Measurements from ENCODE around the gene RABGGTA.
"Not testable (repeated sequence)": the region's sequence is repeated elsewhere in the genome, so short reads cannot be mapped to it uniquely, and the experiment has no call there.

Gene RABGGTA

GRCh38 chr14:24254630-24255392 lies 16.6 kb downstream of the RABGGTA start:
- H3K9ac ChIP-seq (ENCODE audit: low read depth in 1 of 2, low read length in 2 of 2): no peak overlapping the region
- no peaks in the 10 kb centered on the region for H3K9me3 ChIP-seq (ENCODE audit: control insufficient read depth in 2 of 2, low read length in 2 of 2)
- H3K36me3 ChIP-seq (ENCODE audit: control insufficient read depth in 2 of 2, insufficient read depth in 2 of 2, low read length in 2 of 2): peaks cover 0 to 5% of the 10 kb centered on the region in 2 donors
- H3K4me1 ChIP-seq (ENCODE audit: control insufficient read depth in 2 of 2, insufficient read depth in 2 of 2, low read length in 2 of 2): no peaks in the 10 kb centered on the region
- H3K4me3 ChIP-seq (ENCODE audit: low read length in 2 of 2): no peak overlapping the region
- H3K27ac ChIP-seq (ENCODE audit: low read depth in 2 of 2, low read length in 2 of 2): no peak overlapping the region
- H3K27me3 ChIP-seq (ENCODE audit: control insufficient read depth in 2 of 2, insufficient read depth in 2 of 2, low read length in 2 of 2): no peaks in the 10 kb centered on the region

- H3K9me3 ChIP-seq (ENCODE audit: control insufficient read depth in 2 of 2, low read length in 2 of 2): no peaks in the 10 kb centered on the region
- H3K4me3 ChIP-seq (ENCODE audit: low read length in 2 of 2): no peak overlapping the region
- no peaks in the 10 kb centered on the region for H3K4me1 ChIP-seq (ENCODE audit: control insufficient read depth in 2 of 2, insufficient read depth in 2 of 2, low read length in 2 of 2)
- H3K9ac ChIP-seq (ENCODE audit: low read depth in 1 of 2, low read length in 2 of 2): no peak overlapping the region
- peaks cover 0 to 5% of the 10 kb centered on the region in 2 donors for H3K36me3 ChIP-seq (ENCODE audit: control insufficient read depth in 2 of 2, insufficient read depth in 2 of 2, low read length in 2 of 2)
- no peaks in the 10 kb centered on the region for H3K27me3 ChIP-seq (ENCODE audit: control insufficient read depth in 2 of 2, insufficient read depth in 2 of 2, low read length in 2 of 2)
- H3K27ac ChIP-seq (ENCODE audit: low read depth in 2 of 2, low read length in 2 of 2): no peak overlapping the region
Measured at GRCh38 chr14:24253936-24254335, 17.5 kb downstream of the RABGGTA start.

GRCh38 chr14:24252289-24253124 lies 18.9 kb downstream of the RABGGTA start:
- no peak overlapping the region for H3K9ac ChIP-seq (ENCODE audit: low read depth in 1 of 2, low read length in 2 of 2)
- H3K27ac ChIP-seq (ENCODE audit: low read depth in 2 of 2, low read length in 2 of 2): no peak overlapping the region
- peaks cover 4 to 5% of the 10 kb centered on the region in 2 donors for H3K36me3 ChIP-seq (ENCODE audit: control insufficient read depth in 2 of 2, insufficient read depth in 2 of 2, low read length in 2 of 2)

GRCh38 chr14:24251880-24252288 lies 19.5 kb downstream of the RABGGTA start:
- H3K27ac ChIP-seq (ENCODE audit: low read depth in 2 of 2, low read length in 2 of 2): no peak overlapping the region
- H3K4me1 ChIP-seq (ENCODE audit: control insufficient read depth in 2 of 2, insufficient read depth in 2 of 2, low read length in 2 of 2): no peaks in the 10 kb centered on the region
- H3K9me3 ChIP-seq (ENCODE audit: control insufficient read depth in 2 of 2, low read length in 2 of 2): no peaks in the 10 kb centered on the region
- H3K36me3 ChIP-seq (ENCODE audit: control insufficient read depth in 2 of 2, insufficient read depth in 2 of 2, low read length in 2 of 2): peaks cover 4 to 5% of the 10 kb centered on the region in 2 donors
- H3K27me3 ChIP-seq (ENCODE audit: control insufficient read depth in 2 of 2, insufficient read depth in 2 of 2, low read length in 2 of 2): no peaks in the 10 kb centered on the region
- H3K9ac ChIP-seq (ENCODE audit: low read depth in 1 of 2, low read length in 2 of 2): no peak overlapping the region
- no peak overlapping the region for H3K4me3 ChIP-seq (ENCODE audit: low read length in 2 of 2)

More at GRCh38 chr14:24252289-24253124, 18.9 kb downstream of the RABGGTA start:
- no peak overlapping the region for H3K4me3 ChIP-seq (ENCODE audit: low read length in 2 of 2)
- no peaks in the 10 kb centered on the region for H3K27me3 ChIP-seq (ENCODE audit: control insufficient read depth in 2 of 2, insufficient read depth in 2 of 2, low read length in 2 of 2)
- H3K9me3 ChIP-seq (ENCODE audit: control insufficient read depth in 2 of 2, low read length in 2 of 2): no peaks in the 10 kb centered on the region
- no peaks in the 10 kb centered on the region for H3K4me1 ChIP-seq (ENCODE audit: control insufficient read depth in 2 of 2, insufficient read depth in 2 of 2, low read length in 2 of 2)

GRCh38 chr14:24250354-24250753 lies 21.0 kb downstream of the RABGGTA start:
- no peak overlapping the region for H3K27ac ChIP-seq (ENCODE audit: low read depth in 2 of 2, low read length in 2 of 2)
- H3K9me3 ChIP-seq (ENCODE audit: control insufficient read depth in 2 of 2, low read length in 2 of 2): no peaks in the 10 kb centered on the region
- no peaks in the 10 kb centered on the region for H3K27me3 ChIP-seq (ENCODE audit: control insufficient read depth in 2 of 2, insufficient read depth in 2 of 2, low read length in 2 of 2)
- H3K9ac ChIP-seq (ENCODE audit: low read depth in 1 of 2, low read length in 2 of 2): no peak overlapping the region
- peaks cover 4 to 5% of the 10 kb centered on the region in 2 donors for H3K36me3 ChIP-seq (ENCODE audit: control insufficient read depth in 2 of 2, insufficient read depth in 2 of 2, low read length in 2 of 2)
- H3K4me3 ChIP-seq (ENCODE audit: low read length in 2 of 2): no peak overlapping the region
- peaks cover 0 to 3% of the 10 kb centered on the region in 2 donors for H3K4me1 ChIP-seq (ENCODE audit: control insufficient read depth in 2 of 2, insufficient read depth in 2 of 2, low read length in 2 of 2)

- Histone ChIP-seq H3K9ac (ENCODE audit: low read depth in 1 of 2, low read length in 2 of 2) (no peak overlapping the region), H3K4me3 (ENCODE audit: low read length in 2 of 2) (no peak overlapping the region), H3K4me1 (ENCODE audit: control insufficient read depth in 2 of 2, insufficient read depth in 2 of 2, low read length in 2 of 2) (peaks cover 0 to 3% of the 10 kb centered on the region in 2 donors), H3K27ac (ENCODE audit: low read depth in 2 of 2, low read length in 2 of 2) (no peak overlapping the region), H3K36me3 (ENCODE audit: control insufficient read depth in 2 of 2, insufficient read depth in 2 of 2, low read length in 2 of 2) (peaks cover 4 to 5% of the 10 kb centered on the region in 2 donors), H3K9me3 (ENCODE audit: control insufficient read depth in 2 of 2, low read length in 2 of 2) (no peaks in the 10 kb centered on the region), H3K27me3 (ENCODE audit: control insufficient read depth in 2 of 2, insufficient read depth in 2 of 2, low read length in 2 of 2) (no peaks in the 10 kb centered on the region)
Measured at GRCh38 chr14:24249230-24250021, 22.0 kb downstream of the RABGGTA start.

GRCh38 chr14:24247422-24247821 lies 24.0 kb downstream of the RABGGTA start:
- peaks cover 8 to 9% of the 10 kb centered on the region in 2 donors for H3K4me1 ChIP-seq (ENCODE audit: control insufficient read depth in 2 of 2, insufficient read depth in 2 of 2, low read length in 2 of 2)
- no peaks in the 10 kb centered on the region for H3K9me3 ChIP-seq (ENCODE audit: control insufficient read depth in 2 of 2, low read length in 2 of 2)
- H3K36me3 ChIP-seq (ENCODE audit: control insufficient read depth in 2 of 2, insufficient read depth in 2 of 2, low read length in 2 of 2): peaks cover 0 to 4% of the 10 kb centered on the region in 2 donors
- H3K9ac ChIP-seq (ENCODE audit: low read depth in 1 of 2, low read length in 2 of 2): no peak overlapping the region
- no peaks in the 10 kb centered on the region for H3K27me3 ChIP-seq (ENCODE audit: control insufficient read depth in 2 of 2, insufficient read depth in 2 of 2, low read length in 2 of 2)
- no peak overlapping the region for H3K27ac ChIP-seq (ENCODE audit: low read depth in 2 of 2, low read length in 2 of 2)
- H3K4me3 ChIP-seq (ENCODE audit: low read length in 2 of 2): no peak overlapping the region

- Histone ChIP-seq H3K9me3 (ENCODE audit: control insufficient read depth in 2 of 2, low read length in 2 of 2) (no peaks in the 10 kb centered on the region), H3K4me3 (ENCODE audit: low read length in 2 of 2) (no peak overlapping the region), H3K27me3 (ENCODE audit: control insufficient read depth in 2 of 2, insufficient read depth in 2 of 2, low read length in 2 of 2) (no peaks in the 10 kb centered on the region), H3K9ac (ENCODE audit: low read depth in 1 of 2, low read length in 2 of 2) (peak overlapping the region in 1 of 2 donors; percentile 56), H3K4me1 (ENCODE audit: control insufficient read depth in 2 of 2, insufficient read depth in 2 of 2, low read length in 2 of 2) (peaks cover 10% of the 10 kb centered on the region in 2 donors), H3K27ac (ENCODE audit: low read depth in 2 of 2, low read length in 2 of 2) (no peak overlapping the region), H3K36me3 (ENCODE audit: control insufficient read depth in 2 of 2, insufficient read depth in 2 of 2, low read length in 2 of 2) (peaks cover 0 to 4% of the 10 kb centered on the region in 2 donors)
Measured at GRCh38 chr14:24246765-24247212, 24.6 kb downstream of the RABGGTA start.

GRCh38 chr14:24245350-24245749 lies 26.0 kb downstream of the RABGGTA start:
- not testable (repeated sequence) for H3K27ac ChIP-seq (ENCODE audit: low read depth in 2 of 2, low read length in 2 of 2); H3K27me3 ChIP-seq (ENCODE audit: control insufficient read depth in 2 of 2, insufficient read depth in 2 of 2, low read length in 2 of 2); H3K9me3 ChIP-seq (ENCODE audit: control insufficient read depth in 2 of 2, low read length in 2 of 2); H3K4me3 ChIP-seq (ENCODE audit: low read length in 2 of 2); H3K9ac ChIP-seq (ENCODE audit: low read depth in 1 of 2, low read length in 2 of 2)
- Histone ChIP-seq H3K4me1 (ENCODE audit: control insufficient read depth in 2 of 2, insufficient read depth in 2 of 2, low read length in 2 of 2) (peaks cover 21 to 23% of the 10 kb centered on the region in 2 donors), H3K36me3 (ENCODE audit: control insufficient read depth in 2 of 2, insufficient read depth in 2 of 2, low read length in 2 of 2) (peaks cover 8 to 12% of the 10 kb centered on the region in 2 donors)

Data from mucosa of rectum (tissue), 2 donors.